HFF-Myc (cell line): ENCODE results near the gene AAGAB.

Source experiments
- DNase-seq: peaks from one replicate; pipeline ENCODE4 v3.0.0-alpha.2; 2011; ENCODE audit warnings: low read depth; ENCODE audit errors: extremely low read depth
- H3K4me3 ChIP-seq: replicated peaks from 2 replicates; pipeline ENCODE4 v1.5.1; 2011; ENCODE audit warnings: low read depth, mild to moderate bottlenecking, control low read depth, low read length
- CTCF ChIP-seq: IDR thresholded peaks from 2 replicates; pipeline ENCODE4 v1.5.1; 2012; ENCODE audit warnings: mild to moderate bottlenecking, low read depth, low read length, control low read depth; ENCODE audit errors: missing control alignments

AAGAB gene

GRCh38 chr15:67152429-67152828, 102.0 kb downstream of the AAGAB start:
- DNase-seq, result no peak
- H3K4me3 ChIP-seq, result no peak overlapping the region
- TF ChIP-seq CTCF, result no peak
